Mucosa of gallbladder (tissue), 1 donor: ENCODE measurements around the gene MAP2K6. TPM values are rescaled to one million over a fixed set of nuclear protein-coding genes. Genes with fewer than 3 reads are reported as not detected.
A peak's percentile ranks its signal among the peaks of the same experiment; 100 is the strongest.

Experiments used
- DNase-seq: peaks from one replicate; pipeline ENCODE4 v3.0.0-alpha.2; 2020; ENCODE audit warnings: low spot score
- total RNA-seq: library from RNA; stranded (reverse); gene quantifications from one replicate; pipeline ENCODE4 v1.2.1, GENCODE V29; 2021
- donor health status: DM: no; HTN: no; CAD: no.

The MAP2K6 gene
- total RNA-seq, 1 donor from 2014 or later, result 20.1 TPM

DNA sequence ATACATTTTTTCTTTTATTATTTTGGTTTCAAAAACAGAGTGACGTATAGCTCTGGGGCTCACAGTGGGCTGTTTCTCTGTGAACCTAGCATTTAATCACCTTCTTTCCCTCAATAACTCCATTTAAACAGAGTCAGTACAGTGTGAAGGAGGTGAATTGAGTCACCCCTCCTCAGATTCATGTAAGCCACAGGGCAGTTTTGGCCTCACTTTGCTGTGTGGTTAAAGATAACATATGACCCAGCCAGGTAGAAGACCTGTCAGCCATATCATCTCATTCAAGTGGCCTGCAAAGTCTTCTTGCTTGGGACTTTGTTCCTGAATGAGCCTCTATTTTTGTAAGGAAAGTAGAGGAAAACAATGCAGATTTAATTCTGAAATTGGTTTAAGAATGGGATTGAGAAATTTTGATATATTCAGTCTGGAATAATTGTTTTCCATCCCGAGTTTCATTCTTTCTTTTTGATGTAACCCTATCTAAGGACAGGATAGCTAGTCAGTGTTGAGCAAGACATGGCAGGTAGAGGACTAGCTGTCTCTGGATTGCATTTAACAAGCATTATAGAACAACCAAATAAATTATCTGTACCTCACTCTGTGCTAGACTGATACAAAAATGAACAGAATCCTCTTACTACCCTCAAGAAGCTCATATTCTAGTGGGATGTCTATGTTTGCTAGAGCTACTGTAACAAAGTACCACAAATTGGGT, 13.1 kb downstream of the MAP2K6 start:
- no peak for DNase-seq

DNA sequence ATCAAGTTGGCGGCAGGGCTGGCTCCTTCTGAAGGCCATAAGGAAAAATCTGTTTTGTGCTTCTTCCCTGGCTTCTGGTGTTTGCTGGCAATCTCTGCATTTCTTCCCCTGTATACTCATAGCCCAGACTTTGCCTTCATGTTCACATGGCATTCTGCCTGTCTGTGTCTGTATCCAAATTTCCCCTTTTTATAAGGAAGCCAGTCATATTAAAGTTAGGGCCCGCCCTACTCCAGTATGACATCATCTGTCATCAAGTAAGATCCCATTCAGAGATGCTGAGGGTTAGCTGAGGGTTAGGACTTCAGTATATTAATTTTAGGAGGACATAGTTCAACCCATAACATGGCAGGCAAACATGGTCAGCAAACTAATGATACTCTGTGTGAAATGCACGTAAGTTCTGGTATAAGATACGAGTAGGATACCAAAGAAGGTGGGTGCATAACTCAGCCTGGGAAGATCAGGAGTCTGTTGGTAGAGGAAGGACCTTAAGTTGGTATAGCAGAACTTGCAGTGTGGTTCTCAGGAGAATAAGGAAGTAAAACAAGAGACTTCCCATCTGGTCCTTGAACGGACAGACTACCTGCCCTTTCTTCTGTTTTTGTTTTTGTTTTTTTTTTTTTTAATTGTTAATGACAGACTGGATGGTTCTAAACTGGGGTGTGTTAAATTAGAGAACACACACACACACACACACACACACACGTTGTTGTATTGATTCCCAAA, 13.9 kb downstream of the MAP2K6 start:
- DNase-seq, result no peak

DNA sequence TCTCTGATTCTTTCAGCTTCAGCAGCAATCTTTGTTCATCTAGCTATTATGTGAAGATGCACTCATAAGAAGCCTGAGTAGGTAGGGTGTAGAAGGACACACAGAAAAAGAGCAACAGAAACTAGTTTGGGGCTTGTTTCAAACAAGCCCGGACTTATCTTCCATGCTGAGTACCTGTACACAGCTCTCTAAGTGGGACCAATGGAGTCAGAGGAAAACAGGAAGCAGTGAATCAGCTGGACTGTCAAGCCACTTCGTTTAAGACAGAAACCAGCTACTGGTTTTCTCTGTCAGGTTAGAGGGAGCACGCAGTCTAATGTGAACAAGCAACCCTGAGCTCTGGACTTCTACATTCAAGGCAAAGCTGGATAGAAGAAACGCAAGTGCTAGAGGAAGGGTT, 16.0 kb downstream of the MAP2K6 start:
- no peak for DNase-seq

DNA sequence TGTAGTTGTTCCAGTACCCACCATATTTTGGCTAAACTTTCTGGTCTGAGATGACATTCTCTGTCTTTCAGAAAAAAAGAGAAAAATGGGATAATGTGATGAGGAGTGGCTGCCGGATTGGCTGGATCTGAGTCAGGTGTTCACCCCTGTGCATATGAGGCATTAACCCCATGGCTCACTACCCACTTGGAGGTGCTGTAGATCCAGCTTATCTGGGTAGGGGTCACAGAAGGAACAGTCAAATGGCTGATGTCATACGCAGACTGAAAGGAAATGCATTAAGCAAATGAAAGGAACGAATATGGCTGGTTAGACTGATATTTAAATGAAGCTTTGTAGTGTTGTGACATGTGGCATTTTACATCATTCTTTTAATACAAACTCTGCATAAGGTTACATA, 17.3 kb downstream of the MAP2K6 start:
- DNase-seq, result no peak

DNA sequence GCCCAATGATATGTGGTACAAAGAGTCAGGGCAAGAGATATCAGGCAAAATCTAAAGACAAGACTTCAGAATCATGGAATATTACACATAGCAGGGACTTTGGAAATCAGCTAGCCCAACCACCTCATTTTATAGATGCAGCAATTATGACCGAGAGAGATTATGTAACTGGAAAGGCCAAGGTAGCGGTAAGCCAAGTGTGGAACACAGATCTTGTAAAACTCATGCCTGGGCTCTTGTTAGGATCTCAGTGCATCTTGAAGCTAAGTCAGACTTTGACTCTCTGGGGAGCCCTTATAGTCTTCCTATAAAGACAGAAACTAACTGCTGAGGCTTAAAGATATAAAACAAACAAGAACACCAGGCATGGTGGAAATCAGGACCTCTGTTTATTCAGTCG, 18.6 kb downstream of the MAP2K6 start:
- no peak for DNase-seq

DNA sequence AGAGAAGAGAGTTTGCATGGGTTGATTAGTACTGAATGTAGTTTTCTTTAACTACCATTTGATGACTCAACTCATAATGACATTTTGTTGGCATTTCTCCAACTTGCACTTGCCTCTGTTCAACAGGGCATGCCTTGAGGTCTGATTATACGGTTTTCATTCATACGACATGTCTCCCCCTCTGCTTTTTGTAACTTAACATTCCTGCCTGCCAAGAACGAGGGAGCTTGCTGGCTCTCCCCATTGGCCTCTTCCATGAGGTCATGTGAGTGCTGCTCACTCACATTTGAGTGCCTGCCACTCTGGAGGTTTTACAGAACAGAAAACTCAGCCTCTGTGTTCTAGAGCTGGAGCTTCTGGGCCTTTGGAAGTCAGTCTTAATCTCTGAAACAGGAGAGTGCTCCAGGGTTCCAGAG, 19.7 kb downstream of the MAP2K6 start:
- no peak for DNase-seq

DNA sequence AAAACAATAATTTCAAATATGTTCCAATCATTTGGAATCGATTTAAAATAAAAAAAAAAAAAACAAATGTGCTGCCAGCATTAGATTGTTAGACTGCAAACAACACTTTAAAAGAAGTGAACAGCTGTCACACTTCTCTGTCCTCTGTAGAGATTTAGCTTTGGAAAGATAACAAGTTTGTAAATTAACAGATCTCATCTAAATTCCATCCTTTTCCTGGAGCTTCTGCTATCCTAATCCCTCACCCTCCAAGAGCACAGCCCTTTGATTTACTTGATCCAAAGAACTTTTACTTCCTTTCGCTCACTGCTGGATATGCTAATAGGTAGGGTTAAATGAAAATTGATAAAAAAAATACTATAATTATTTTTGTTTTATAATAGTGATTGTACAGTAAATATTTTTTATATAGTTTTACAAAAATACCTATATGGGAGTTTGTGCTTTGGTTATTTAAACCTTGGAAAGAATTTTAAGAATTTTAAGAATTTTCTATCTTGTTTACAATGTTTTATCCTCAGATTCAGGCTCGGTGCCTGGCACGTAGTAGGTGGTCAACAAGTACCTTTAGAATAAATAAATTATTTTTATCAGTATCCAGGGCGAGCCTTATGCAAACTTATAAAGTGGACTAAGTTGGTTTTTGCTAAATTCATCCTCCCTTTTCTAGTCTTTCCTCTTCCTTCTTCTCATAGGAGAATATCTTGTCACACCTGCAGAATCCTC, 21.6 kb downstream of the MAP2K6 start:
- DNase-seq, result no peak

DNA sequence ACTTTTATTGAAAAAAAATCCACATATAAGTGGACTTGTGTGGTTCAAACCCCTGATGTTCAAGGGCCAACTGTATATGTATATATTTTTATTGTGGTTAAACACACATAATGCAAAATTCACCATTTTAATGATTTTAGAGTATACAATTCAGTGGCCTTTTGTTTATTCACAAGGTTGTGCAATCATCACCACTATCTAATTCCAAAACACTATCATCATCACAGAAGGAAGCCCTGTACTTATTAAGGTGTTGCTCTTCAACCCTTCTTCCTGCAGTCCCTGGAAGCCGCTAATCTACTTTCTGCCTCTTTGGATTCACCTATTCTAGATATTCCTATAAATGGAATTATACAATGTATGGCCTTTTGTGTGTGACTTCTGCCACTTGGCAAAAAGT, 23.0 kb downstream of the MAP2K6 start:
- DNase-seq, result no peak

DNA sequence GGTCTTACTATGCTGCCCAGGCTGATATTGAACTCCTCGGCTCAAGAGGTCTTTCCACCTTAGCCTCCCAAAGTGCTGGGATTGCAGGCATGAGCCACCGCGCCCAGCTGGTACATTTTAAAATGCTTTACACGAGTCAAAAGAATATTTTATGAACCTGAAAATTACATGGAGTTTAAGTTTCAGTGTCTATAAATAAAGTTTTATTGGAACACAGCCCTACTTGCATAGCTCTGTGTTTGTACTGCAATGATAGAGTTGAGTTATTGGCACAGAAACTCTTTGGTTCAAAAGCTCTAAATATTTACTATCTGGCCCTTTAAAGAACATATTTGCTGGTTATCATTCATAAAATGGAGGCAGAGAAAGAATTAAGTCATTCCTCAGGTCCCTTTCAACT, 24.3 kb downstream of the MAP2K6 start:
- DNase-seq, result no peak

DNA sequence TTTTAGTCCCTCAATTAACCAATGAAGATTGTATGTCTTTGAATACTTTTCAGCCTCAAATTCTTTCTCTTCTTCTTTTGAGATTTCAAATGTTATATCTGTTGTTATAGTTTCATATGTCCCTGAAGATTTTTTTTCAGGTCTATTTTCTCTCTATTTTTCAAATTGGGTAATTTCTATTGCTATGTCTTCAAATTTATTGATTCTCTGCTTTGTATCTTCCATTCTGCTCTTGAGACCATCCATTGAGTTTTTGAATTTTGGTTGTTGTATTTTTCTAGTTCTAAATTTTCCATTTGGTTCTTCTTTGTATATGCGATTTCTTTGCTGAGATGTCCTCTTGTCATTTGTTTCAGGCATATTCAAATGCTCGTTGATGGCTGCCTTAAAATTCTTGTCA, 26.7 kb downstream of the MAP2K6 start:
- DNase-seq, result no peak

DNA sequence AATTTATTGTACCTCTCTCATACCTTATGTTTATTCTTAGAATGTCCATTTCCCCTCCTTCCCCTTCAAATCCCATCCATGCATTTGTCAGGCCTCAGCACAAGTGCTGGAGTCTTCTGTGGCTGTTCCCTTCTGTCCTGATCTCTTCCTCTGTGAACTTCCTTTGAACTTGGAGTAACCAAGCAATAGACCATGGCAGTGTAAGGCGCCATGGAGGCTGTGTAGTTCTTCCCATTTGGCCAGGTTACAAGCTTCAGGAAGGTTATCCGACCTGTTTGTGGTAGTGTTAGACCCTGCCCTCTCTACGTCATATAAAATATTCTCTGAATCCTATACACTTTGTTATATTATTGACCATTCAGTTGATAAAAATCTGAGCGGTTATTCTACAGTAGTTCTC, 28.6 kb downstream of the MAP2K6 start:
- no peak for DNase-seq

DNA sequence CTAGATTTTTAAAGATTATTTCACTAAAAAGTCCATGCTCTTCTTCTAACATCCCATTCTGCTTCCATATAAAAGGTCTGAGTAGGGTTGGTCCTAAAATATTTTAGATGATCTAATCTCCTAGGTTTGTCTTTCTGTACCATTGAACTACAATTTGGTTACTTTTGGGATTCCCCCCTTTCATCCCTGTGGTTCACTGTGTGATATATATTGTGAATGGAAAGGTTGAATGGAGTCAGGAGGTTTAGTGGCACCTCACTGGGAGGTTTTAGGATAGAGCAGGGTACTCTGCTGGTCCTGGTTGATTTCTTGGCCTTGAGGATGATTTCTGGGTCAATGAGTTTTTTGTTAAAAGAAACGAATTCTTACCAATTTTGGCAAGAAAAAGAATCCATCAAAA, 29.5 kb downstream of the MAP2K6 start:
- DNase-seq, result no peak

DNA sequence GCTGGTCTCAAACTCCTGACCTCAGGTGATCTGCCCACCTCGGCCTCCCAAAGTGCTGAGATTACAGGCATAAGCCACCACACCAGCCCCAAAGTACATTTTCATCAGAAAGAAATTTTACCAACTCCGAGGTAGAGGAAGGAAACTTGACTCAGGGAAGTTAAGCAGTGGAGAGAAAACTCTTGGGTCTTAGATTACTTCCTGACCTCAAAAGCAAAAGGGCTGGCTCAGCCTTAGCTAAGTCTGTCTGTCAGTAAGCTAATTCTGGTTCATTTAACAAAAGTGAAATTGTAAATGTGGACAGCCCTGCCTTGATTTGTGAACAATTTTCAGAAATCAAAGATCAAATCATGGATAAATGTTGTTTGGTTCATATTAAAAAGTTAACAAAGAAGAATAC, 30.6 kb downstream of the MAP2K6 start:
- DNase-seq, result no peak

DNA sequence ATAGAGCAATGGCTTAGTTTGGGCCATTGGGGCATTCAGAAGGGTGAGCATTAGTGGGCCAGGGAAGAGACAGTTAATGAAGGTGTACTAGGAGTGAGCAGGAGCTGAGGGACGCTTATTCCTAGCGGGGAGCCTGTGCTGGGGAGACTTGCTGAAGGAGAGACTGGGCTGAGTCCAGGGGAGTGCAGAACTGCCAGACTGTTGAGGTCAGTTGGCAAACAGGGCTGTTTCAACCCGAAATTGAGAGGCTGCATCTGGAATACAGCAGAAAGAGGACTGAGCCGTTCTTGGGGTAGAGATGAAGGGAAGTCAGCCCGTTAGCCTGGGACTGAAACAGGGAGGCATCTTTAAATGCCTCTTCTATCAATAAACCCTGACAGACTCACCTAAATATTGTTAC, 33.2 kb downstream of the MAP2K6 start:
- DNase-seq, result peak; percentile 14

DNA sequence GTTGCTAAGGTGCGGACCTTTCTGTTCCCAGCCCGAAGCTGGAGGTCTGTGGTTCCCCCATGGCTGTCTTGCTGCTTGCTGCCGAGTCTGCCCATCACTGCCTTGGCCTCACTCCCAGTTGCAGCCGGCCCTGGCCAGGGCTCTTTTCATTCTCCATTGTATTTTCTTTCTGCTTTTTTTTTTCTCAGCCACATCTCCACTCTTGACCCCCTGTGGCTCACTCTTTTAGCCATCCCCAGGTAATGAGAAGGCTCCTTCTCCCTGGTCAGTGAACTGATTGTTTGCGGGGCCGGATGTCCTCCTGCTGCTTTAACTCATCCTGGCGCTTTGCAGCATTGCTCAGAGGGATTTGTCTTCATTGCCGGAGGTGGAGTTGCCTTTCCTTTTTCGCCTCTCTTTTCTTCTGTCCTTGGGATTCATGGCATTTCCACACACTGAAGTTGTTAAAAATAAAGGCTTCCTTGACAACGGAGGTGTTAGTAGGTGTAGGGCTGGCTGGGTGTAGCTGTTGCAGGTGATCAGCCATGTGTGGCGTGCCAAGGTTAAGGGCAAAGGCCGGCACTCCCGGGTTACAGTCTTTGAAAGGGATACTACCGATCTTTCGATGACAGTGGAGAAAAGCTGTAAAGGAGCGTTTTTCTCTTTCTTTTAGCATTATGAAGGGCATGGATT, 34.1 kb downstream of the MAP2K6 start:
- DNase-seq, result peak; percentile 33

DNA sequence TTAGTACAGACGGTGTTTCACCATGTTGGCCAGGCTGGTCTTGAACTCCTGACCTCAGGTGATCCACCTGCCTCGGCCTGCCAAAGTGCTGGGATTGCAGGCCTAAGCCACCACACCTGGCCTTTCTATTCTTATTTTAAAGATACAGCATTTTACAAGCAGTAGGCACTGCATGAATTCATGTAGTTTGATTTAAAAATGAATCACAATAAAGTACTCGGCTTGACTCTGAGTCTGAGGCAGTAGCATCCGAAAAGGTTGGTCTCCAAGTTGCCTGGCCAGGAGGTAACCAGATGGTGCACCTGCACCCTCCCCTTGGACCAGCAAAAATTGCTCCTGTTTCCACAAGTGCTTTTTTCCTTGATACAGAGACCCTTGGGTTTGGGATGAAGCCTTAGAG, 35.6 kb downstream of the MAP2K6 start:
- no peak for DNase-seq

DNA sequence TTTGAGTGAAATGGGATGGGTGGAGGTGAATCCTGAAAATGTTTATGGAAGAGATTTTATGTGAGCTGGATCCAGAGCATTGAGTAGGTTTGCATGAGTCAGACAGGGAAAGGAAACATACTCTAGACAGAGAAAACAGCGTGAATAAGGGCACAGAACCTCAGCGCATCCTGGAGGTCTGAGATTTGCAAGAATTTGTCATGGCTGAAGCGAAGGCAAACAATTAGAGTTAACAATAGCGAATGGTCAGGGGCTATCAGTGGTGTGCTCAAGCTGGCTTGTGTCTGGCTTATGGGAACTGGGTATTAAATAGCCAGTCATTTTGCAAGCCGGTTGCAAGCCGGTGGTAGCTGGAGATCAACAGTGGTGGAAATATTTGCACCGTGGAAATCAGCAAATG, 36.4 kb downstream of the MAP2K6 start:
- DNase-seq, result no peak

DNA sequence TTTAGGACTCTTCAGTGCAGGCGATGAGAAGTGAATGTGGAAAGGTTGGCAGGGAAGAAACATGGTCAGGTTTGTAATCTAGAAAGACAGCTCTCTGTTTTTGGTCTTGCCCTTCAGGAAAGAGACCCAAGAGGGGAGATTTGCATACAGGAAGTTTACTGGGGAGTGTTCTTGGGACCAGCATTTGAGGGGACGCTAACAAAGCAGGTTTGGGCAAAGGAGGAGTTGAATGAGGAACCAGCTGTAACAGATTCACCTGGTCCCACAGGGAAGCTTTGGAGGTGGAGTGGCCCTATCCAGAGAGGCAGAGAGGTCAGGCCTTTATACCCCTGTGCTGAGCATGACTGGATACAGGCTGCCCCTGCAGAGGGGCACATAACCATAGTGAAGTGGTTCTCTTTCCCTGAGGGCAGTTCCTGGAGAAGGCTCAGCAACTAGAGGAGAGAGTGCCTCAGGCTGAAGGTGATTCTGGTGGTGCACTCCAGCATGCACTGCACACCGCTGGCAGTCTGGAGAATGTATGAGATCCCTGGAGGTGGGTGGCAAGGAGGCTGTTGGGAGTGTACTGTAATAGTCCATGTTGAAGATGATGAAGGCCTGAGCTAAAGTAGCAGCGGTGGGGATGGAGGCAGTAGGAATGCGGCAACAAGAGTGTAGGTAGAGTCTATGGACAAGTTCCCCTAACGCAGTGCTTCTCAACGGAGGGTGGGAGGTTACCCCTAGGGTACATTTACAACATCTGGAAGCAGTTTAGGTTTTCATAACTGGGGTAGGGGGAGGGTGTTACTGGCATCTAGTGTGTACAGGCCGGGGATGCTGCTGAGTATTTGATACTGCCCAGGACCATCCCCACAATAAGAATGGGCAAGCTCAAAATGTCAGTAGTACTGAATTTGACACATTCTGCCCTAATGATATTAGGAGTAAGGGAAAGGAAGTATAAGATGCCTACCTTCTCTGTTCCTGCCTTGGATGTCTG, 37.2 kb downstream of the MAP2K6 start:
- DNase-seq, result no peak

DNA sequence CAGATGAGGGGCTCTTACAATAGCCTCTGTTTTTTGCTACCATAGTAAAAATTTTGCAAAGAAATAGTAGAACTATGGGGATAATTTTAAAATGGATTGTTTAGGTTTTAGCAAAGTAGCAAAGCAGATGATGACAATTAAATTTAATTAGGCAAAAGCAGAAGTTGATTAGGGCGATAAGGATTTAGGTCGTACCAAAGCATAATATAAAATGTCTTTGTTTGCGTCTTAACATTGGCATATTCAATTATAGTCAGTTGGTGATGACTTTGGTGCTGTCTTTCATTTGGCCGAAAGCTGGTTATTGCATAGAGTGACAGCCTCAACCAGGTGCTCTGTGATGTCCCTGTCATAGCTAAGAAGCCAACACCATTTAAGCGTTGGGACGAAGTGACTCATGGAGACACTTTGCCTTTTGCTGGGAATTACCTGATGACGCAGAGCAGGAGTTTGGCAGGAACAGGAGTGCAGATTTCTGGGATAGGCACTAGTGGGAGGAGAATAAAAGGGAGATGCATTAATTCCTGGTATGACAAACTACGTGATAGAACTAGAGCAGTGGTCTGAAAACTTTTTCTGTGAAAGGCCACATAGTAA, 38.3 kb downstream of the MAP2K6 start:
- DNase-seq, result no peak

DNA sequence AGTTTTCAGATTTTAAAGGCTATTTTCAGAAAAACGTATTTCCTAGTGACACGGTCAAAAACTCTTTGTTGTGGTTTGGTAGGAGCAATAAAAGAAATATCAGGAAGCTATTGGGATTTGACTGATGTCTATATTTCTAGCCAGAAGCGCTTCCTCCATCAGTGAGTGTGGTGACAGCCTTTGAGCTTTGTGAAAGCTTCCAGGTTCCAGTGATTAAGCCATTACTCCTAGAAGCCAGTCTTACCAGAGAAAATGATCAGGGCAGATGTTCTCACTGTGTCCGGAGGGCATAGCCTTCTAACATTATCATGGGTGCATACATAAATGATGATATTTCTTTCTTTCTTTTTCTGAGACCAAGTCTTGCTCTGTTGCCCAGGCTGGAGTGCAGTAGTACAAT, 39.6 kb downstream of the MAP2K6 start:
- DNase-seq, result no peak

DNA sequence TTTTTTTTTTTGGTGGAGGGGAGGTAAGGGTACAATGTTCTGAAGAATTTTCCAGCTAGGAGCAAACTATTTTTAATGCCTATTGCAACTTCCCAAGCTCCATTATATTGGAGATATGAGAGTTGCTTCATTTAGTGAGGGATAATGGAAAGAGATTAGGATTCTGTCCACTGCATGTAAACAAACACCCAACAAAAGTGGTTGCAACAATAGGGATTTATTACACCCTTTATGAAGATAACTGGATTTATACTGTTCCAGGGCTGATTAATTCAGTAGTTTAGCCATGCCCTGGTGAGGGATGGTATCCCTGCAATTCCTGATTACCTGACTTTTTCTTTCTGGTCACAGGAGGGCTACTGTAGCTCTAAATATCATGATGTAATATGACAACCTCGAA, 40.5 kb downstream of the MAP2K6 start:
- DNase-seq, result no peak
